K562 treated with DMSO at 1 percent for 4 hours (cell line): ENCODE data around the gene RBP7. TPM values are rescaled to one million over a fixed set of nuclear protein-coding genes. Genes with fewer than 3 reads are reported as not detected.

Experiments used
- total RNA-seq: library from RNA; unstranded; fragments of 300-600 nt; gene quantifications from 2 replicates; pipeline ENCODE4 v1.2.3, GENCODE V29; 2022; ENCODE audit not compliant: insufficient read depth

RBP7 gene
- total RNA-seq, result not detected in 2 replicates

DNA sequence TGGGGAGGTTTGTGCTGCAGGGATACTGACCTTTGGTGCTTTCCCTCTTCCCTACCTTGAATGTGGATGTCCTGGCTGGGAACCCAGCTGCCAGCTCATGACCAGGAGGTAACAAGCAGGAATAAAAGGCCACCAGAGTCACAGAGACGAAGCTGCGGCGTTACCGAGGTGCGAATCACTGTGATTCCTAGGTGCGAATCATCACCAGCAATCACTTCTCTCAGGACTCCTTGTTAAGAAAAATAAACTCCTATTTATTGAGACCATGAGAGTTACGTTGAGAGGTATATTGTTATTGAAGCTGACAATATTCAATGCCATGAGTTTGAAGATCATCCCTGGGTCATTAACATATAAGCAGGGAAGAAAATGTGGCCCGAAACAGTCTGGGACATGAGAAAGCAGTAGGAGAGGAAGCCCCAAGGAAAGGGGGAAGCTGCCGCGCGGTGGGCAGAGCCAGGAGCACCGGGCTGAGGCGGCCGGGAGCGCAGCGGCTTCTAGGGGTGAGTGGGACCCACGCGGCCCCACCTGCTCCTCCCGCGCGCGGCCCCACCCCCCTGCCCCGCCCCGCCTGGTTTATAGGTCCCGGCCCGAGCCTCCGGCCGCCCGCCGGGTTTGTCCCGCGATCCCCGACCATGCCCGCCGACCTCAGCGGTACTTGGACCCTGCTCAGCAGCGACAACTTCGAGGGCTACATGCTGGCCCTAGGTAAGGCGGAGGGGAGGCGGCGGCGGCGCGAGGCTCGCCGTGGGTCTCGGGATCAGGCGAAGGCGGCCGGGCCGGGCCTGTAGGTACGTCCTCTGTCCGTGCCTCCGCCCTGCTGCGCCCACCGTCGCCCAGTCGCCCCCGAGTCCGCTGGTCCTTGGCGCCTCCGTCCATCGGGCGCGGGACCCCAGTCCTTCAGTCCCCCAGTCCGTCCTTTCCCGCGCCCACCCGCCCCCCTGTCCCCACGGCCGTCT, at the start of gene RBP7:
Gene RBP7 (plus strand): TSS at position 605 of the 959 bp plus-strand sequence. CDS start 31 bp downstream, at position 636.

DNA sequence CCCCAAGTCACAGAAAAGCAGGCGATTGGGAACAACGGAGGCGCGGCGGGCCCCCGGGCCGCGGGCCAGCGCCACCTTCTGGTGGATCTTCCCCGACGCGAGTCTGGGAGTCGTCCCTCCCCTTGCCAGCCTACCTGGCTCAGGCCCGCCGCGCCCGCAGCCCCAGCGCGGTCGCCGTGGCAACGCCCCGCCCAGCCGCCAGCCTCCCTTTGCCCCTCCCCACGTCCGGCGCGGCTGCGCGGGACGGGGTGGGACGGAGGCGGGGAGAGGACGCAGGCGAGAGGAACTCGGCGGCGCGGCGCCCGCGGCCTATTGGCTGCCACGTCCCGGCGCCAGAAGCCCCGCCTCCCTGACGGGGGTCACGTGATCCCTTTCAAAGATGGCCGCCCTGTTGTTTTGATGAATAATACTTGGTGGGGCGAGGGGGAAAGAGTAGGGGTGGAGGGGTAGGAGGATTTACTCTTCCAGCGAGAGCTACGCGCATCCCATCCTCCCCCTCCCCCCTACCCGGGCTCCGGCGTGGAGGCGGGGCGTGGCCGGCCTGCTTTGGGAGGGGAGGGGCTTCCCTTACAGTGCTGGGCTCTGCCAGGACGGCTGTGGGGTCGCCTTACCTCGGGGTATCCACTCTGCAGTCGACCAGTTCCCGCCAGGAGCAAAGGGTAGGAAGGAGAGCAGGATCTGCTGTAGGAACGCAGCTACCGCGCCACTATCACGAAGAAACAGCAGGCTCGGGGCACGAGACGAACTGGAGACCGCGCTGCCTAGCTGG, 35.7 kb downstream of the RBP7 start, which contains the start of gene UBE4B:
Gene UBE4B (plus strand): TSS at position 369 of the 769 bp plus-strand sequence. CDS start 713 bp downstream, outside the sequence.

Other genes with a start within 250 kb of the RBP7 start
- gene CLSTN1, start 173.3 kb upstream of the RBP7 start, total RNA-seq, result 52.1 and 56.7 TPM in 2 replicates
- 59.1 and 60.3 TPM in 2 replicates for gene CTNNBIP1, start 87.0 kb upstream of the RBP7 start, total RNA-seq
- gene LZIC, start 53.8 kb upstream of the RBP7 start, total RNA-seq, result 21.3 and 25.5 TPM in 2 replicates
- gene NMNAT1, start 53.8 kb upstream of the RBP7 start, total RNA-seq, result 9.4 and 12.5 TPM in 2 replicates
- 45.5 and 54.4 TPM in 2 replicates for gene UBE4B, start 35.7 kb downstream of the RBP7 start, total RNA-seq
- 10.9 and 11.6 TPM in 2 replicates for gene KIF1B, start 213.3 kb downstream of the RBP7 start, total RNA-seq